Stimulated activated naive B cell treated with anti-CD40 and anti-IgM and Interleukin-4, amounts not matched to agents 10 μg/mL and 1 μg/mL and 100 μg/mL, for 72 hours (primary cell): ENCODE results near the gene SLC5A6.
"Not testable (repeated sequence)": the region's sequence is repeated elsewhere in the genome, so short reads cannot be mapped to it uniquely, and the experiment has no call there.

Experiments used
- ATAC-seq, 2 donors: fragments of 150-1000 bp; cut with Tn5 transposase; replicated peaks; 2 replicates each; pipeline ENCODE4 v1.10.0; 2021; ENCODE audit warnings: moderate library complexity in 1 of 2
- DNase-seq: peaks from one replicate; pipeline ENCODE4 v3.0.0; 2021
- H3K27ac Mint-ChIP-seq: one replicate; pipeline ENCODE4 v1.8.0; 2022; ENCODE audit warnings: mild to moderate bottlenecking, mixed read lengths
- H3K27me3 Mint-ChIP-seq, 2 donors: one replicate each; pipeline ENCODE4 v1.8.0; 2022; ENCODE audit warnings: mixed read lengths in 2 of 2
- H3K36me3 Mint-ChIP-seq, 2 donors: one replicate each; pipeline ENCODE4 v1.8.0; 2022; ENCODE audit warnings: mixed read lengths in 2 of 2, mild to moderate bottlenecking in 1 of 2
- H3K4me1 Mint-ChIP-seq, 2 donors: one replicate each; pipeline ENCODE4 v1.8.0; 2022; ENCODE audit warnings: mixed read lengths in 2 of 2, mild to moderate bottlenecking in 1 of 2
- H3K4me3 Mint-ChIP-seq, 2 donors: one replicate each; pipeline ENCODE4 v1.8.0; 2022; ENCODE audit warnings: mild to moderate bottlenecking in 2 of 2, mixed read lengths in 2 of 2, moderate library complexity in 1 of 2
- H3K9me3 Mint-ChIP-seq, 2 donors: one replicate each; pipeline ENCODE4 v1.8.0; 2022; ENCODE audit warnings: mixed read lengths in 2 of 2, mild to moderate bottlenecking in 1 of 2

SLC5A6 gene

DNA sequence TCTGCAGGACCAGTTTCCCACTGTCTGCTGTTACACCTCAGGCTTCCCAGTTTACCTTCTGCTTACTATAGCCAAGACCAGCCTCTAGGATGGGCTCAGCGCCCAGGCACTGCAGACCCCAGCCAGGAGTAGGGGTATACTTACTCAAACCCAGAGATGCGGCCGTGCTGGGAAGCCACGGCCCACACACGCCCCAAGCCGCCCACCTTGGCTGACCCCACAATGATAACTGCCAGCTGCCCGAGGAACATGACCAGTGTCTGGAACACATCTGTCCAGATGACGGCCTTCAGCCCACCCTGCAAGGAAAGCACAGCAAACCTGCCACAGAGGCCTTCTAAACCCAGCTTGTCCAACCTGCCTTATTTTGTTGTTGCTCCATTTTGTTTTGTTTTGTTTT is 6.9 kb downstream of the SLC5A6 start:
- peaks cover 52 to 86% of the 10 kb centered on the region in 2 donors for H3K36me3 Mint-ChIP-seq
- H3K4me3 Mint-ChIP-seq, result no peak overlapping the region
- H3K4me1 Mint-ChIP-seq, result peaks cover 18 to 29% of the 10 kb centered on the region in 2 donors
- no peaks in the 10 kb centered on the region for H3K9me3 Mint-ChIP-seq
- H3K27ac Mint-ChIP-seq, result peak overlapping the region; percentile 38
- ATAC-seq, result no peak
- no peak for DNase-seq
- H3K27me3 Mint-ChIP-seq, result no peaks in the 10 kb centered on the region

DNA sequence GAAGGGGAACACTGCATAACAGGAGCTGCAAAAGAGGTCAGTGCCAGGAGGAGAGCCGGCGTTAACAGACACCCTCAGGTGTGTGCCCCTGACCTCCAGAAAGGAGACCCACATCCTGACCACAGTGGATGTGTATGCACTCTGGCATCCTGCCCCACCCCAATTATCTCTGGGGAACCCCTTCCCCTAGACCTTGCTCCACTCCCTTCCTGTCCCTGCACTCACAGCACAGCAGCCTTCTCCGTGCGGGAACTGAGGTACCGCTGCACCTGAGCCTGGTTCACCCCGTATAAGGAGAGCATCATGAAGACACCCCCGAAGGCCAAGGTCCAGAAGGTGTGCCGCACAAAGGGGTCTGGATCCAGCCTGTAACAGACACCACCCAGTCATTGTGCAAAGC is 7.5 kb downstream of the SLC5A6 start:
- H3K4me3 Mint-ChIP-seq, result no peak overlapping the region
- peak overlapping the region; percentile 42 for H3K27ac Mint-ChIP-seq
- H3K36me3 Mint-ChIP-seq, result peaks cover 52 to 86% of the 10 kb centered on the region in 2 donors
- H3K27me3 Mint-ChIP-seq, result no peaks in the 10 kb centered on the region
- H3K4me1 Mint-ChIP-seq, result peaks cover 14 to 22% of the 10 kb centered on the region in 2 donors
- H3K9me3 Mint-ChIP-seq, result no peaks in the 10 kb centered on the region
- no peak for ATAC-seq
- DNase-seq, result no peak

DNA sequence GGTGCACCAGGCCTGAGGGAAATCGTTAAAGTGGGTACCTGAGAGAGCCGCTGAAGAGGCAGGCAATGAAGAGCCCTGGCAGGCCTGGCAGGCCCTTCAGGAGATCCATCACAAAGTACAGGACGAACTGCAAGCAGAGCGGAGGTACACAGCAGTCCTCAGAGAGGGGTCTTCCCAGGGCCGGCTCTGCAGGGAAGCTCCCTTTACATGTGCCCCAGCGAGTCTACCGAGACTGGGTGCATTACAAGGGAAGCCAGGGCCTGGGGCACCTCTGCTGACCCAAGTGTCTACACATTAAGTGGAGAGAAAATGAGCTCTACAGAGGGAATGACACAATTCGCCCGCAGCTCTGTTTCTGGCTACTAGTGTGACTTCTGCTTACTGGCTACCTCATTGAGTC is 8.3 kb downstream of the SLC5A6 start:
- Mint-ChIP-seq H3K36me3 (peaks cover 56 to 88% of the 10 kb centered on the region in 2 donors), H3K27ac (no peak overlapping the region)

DNA sequence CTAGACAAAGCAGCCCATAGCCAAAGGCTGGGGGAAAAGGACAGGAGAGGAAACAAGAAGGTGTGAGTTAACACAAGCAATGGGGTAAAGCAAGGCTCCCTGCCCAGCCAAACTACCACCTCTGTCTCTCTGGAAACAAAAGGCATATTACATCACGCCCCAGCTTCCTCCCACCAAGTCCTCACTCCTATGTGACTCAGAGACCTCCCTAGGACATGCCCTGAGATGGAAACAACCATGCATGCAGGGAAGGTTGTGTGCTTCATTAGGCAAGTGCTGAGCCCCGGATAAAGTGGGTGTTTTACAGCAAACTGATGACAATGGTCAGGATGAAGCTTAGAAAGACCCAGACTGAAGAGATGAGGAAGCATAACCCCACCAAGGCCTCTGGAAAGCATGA is 9.2 kb downstream of the SLC5A6 start:
- Mint-ChIP-seq H3K27me3 (no peaks in the 10 kb centered on the region), H3K27ac (peak overlapping the region; percentile 26), H3K9me3 (no peaks in the 10 kb centered on the region), H3K4me1 (peaks cover 10 to 11% of the 10 kb centered on the region in 2 donors), H3K4me3 (no peak overlapping the region), H3K36me3 (peaks cover 48 to 84% of the 10 kb centered on the region in 2 donors)
- ATAC-seq (no peak), DNase-seq (no peak)

More for the DNA sequence above, 8.3 kb downstream of the SLC5A6 start:
- no peak overlapping the region for H3K4me3 Mint-ChIP-seq
- ATAC-seq (no peak), DNase-seq (no peak)
- no peaks in the 10 kb centered on the region for H3K9me3 Mint-ChIP-seq
- H3K27me3 Mint-ChIP-seq, result no peaks in the 10 kb centered on the region
- H3K4me1 Mint-ChIP-seq, result peaks cover 11 to 18% of the 10 kb centered on the region in 2 donors

DNA sequence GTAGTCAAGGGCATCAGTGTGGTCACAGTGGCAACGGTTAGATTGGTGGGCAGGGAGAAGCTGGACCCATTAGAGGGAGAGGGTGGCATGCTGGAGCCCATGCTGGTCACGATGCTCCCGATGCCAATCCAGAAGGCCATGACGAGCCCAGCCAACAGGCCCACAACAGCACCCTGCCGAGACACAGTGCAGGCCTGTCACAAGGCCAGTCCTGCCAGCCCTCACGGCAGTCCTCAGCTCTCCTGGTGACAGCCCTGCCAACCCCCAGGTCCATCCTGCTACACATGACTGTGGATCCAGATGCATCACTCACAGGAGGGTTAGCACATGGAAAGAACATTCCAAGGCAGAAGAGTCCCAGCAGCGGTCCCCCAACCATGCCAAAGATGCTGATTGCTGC is 10.4 kb downstream of the SLC5A6 start:
- H3K36me3 Mint-ChIP-seq, result peaks cover 39 to 73% of the 10 kb centered on the region in 2 donors
- peaks cover 1 to 2% of the 10 kb centered on the region in 2 donors for H3K4me1 Mint-ChIP-seq
- no peaks in the 10 kb centered on the region for H3K27me3 Mint-ChIP-seq
- H3K4me3 Mint-ChIP-seq, result no peak overlapping the region
- no peak for DNase-seq
- H3K9me3 Mint-ChIP-seq, result no peaks in the 10 kb centered on the region
- ATAC-seq, result no peak
- H3K27ac Mint-ChIP-seq, result no peak overlapping the region

DNA sequence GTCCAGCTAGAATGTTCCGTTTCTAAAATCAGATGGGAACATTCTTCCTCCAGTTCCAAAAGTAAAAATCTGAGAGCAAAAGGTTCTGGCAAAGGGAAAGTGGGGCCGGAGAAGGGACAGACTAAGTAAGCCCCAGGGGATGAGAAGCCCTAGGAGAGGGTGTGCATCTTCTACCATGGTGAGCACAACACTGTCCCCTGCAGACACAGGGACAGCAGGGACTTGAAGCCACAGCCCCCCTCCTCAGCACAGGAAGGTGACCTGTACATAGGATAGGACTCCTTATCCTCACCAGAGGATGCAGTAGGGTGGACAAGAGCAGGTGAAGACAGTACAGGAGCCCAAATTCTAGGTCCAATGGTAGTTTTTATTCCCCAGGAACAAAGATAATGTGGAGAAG is 12.8 kb downstream of the SLC5A6 start:
- ATAC-seq (no peak), DNase-seq (no peak)
- Mint-ChIP-seq H3K27ac (no peak overlapping the region), H3K36me3 (peaks cover 19 to 50% of the 10 kb centered on the region in 2 donors), H3K4me3 (no peak overlapping the region), H3K4me1 (peaks cover 0 to 1% of the 10 kb centered on the region in 2 donors), H3K9me3 (no peaks in the 10 kb centered on the region), H3K27me3 (peaks cover 0 to 5% of the 10 kb centered on the region in 2 donors)

DNA sequence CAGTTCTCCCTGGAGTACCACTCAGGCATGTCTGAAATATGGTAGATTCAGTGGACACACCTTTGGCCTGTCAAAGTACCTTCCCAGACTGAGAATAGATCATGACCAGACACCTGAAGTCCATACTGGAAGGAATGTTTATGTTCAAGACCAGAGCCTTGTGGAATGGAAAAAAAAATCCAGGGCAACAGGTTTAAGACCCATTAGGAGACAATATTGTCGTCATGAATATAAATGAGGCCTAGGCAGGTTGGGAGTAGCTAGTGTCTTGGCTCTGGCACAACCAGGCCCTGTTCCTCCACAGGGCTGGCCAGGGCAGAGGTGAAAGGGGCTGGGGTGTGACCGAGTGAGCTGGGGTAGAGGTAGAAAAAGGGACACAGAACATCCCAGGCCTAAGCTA is 13.4 kb downstream of the SLC5A6 start:
- DNase-seq (no peak), ATAC-seq (no peak)
- Mint-ChIP-seq H3K4me1 (peaks cover 0 to 1% of the 10 kb centered on the region in 2 donors), H3K27ac (no peak overlapping the region), H3K9me3 (no peaks in the 10 kb centered on the region), H3K36me3 (peaks cover 18 to 44% of the 10 kb centered on the region in 2 donors), H3K4me3 (no peak overlapping the region), H3K27me3 (peaks cover 0 to 5% of the 10 kb centered on the region in 2 donors)

DNA sequence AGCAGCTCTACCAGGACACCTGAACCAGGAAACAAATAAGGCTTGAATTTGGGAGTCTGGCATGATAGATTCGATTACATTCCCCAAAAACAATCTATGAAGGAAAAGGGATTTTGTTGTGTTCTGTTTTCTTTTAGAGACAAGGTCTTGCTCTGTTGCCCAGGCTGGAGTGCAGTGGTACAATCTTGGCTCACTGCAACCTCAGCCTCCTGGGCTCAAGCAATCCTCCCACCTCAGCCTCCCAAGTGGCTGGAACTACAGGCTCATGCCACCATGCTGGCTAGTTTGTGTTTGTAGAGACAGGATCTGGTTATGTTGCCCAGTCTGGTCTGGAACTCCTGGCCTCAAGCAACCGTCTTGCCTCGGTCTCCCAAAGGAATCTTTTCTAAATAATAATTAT is 14.0 kb downstream of the SLC5A6 start:
- H3K4me1 Mint-ChIP-seq, DNase-seq, H3K4me3 Mint-ChIP-seq, H3K9me3 Mint-ChIP-seq, H3K27me3 Mint-ChIP-seq, H3K27ac Mint-ChIP-seq, ATAC-seq: not testable (repeated sequence)
- peaks cover 16 to 38% of the 10 kb centered on the region in 2 donors for H3K36me3 Mint-ChIP-seq

DNA sequence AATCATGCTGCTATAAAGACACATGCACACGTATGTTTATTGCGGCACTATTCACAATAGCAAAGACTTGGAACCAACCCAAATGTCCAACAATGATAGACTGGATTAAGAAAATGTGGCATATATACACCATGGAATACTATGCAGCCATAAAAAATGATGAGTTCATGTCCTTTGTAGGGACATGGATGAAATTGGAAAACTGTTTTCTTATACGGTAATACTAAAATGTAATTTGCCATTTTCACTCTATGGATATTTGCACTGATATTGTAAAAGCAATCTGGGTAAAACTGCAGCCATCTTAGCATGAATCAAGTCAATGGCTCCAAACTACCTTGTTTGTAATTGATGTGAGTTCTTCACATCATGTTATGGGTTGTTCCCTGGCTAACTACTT is 16.3 kb downstream of the SLC5A6 start:
- peaks cover 12 to 19% of the 10 kb centered on the region in 2 donors for H3K36me3 Mint-ChIP-seq
- not testable (repeated sequence) for DNase-seq, H3K9me3 Mint-ChIP-seq, H3K4me1 Mint-ChIP-seq, H3K27me3 Mint-ChIP-seq, H3K27ac Mint-ChIP-seq, H3K4me3 Mint-ChIP-seq, ATAC-seq

DNA sequence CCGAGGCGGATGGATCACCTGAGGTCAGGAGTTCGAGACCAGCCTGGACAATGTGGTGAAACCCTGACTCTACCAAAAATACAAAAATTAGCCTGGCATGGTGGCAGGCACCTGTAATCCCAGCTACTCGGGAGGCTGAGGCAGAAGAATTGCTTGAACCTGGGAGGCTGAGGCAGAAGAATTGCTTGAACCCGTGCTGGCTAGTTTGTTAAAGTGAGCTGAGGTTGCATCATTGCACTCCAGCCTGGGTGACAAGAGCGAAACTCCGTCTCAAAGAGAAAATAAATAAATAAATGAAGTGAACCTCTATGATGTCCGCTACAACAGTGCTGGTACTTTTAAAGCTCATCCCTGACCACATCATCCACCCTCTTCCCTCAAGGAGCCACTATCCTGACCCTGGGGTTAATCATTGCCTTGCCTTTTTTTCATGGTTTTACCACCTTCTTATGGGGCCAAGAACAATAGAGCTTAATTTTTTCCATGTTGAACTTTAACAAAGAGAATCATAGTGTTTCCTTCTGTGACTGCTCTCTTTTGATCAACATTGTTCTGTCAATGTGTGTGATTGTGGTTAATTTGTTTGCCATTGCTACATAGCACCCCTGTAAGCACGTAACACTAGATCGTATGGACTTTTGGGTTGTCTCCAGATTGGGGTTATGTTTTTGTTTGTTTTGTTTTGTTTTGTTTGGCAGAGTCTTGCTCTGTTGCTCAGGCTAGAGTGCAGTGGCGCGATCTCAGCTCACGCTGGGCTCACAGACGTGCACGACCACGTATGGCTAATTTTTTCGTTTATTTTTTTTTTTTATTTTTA is 17.3 kb downstream of the SLC5A6 start:
- H3K9me3 Mint-ChIP-seq, result no peaks in the 10 kb centered on the region
- no peaks in the 10 kb centered on the region for H3K4me1 Mint-ChIP-seq
- H3K27ac Mint-ChIP-seq, result no peak overlapping the region
- H3K36me3 Mint-ChIP-seq, result peaks cover 8 to 14% of the 10 kb centered on the region in 2 donors
- H3K27me3 Mint-ChIP-seq, result peaks cover 0 to 5% of the 10 kb centered on the region in 2 donors
- H3K4me3 Mint-ChIP-seq, result no peak overlapping the region
- no peak for DNase-seq
- ATAC-seq, result no peak

DNA sequence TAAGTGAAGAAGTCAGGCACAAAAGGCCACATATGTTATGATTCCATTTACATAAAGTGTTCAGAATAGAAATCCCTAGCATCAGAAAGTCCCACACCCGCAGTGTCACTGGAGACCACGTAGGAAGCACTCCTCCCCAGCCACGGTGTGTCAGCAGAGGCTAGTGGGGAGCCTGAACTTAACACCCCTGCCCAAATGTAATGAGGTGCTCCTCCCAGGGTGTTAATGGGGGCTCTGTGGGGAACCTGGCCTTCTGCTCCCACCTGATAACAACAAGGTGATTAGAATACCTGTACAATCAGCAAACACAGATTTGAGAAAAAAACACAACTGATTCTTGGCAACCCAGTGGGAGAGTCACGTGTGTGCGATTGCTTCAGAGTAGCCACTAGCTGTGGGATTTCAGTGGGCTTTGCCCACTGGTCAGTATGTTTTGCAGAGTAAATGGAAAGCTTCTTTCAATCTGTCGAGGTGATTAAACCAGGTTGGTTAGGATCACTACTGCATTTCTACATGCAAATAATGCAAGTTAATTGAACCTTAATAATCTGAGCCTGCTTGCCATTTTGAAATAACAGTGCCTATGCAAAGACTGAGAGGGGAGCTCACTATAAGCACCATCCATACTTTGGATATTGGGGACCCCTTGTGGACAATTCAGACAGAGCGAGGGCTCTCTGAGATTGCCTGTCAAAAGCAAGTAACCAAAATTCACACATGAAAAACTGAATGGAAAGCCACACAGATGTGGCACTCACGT is 20.8 kb downstream of the SLC5A6 start:
- Mint-ChIP-seq H3K4me1 (no peaks in the 10 kb centered on the region), H3K27ac (no peak overlapping the region), H3K9me3 (no peaks in the 10 kb centered on the region), H3K27me3 (peaks cover 0 to 11% of the 10 kb centered on the region in 2 donors), H3K36me3 (no peaks in the 10 kb centered on the region), H3K4me3 (no peak overlapping the region)
- DNase-seq, result peak; percentile 31
- peak; percentile 85 to 88 for ATAC-seq

DNA sequence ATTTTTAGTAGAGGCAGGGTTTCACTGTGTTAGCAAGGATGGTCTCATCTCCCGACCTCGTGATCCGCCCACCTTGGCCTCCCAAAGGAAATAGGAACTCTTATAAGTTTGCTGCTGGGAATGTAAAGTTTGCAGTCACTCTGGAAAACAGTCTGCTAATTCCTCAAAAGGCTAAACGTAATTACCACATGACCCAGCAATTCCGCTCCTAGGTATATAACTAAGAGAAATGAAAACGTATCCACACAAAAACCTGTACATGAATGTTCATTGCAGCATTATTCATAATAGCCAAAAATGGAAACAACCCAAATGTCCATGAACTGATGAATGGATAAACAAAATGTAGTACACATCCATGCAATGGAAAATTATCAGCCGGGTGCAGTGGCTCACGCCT is 22.1 kb downstream of the SLC5A6 start:
- no peaks in the 10 kb centered on the region for H3K36me3 Mint-ChIP-seq
- peaks cover 0 to 10% of the 10 kb centered on the region in 2 donors for H3K27me3 Mint-ChIP-seq
- no peak for DNase-seq
- H3K9me3 Mint-ChIP-seq, result no peaks in the 10 kb centered on the region
- no peaks in the 10 kb centered on the region for H3K4me1 Mint-ChIP-seq
- H3K4me3 Mint-ChIP-seq, result no peak overlapping the region
- no peak for ATAC-seq
- no peak overlapping the region for H3K27ac Mint-ChIP-seq

DNA sequence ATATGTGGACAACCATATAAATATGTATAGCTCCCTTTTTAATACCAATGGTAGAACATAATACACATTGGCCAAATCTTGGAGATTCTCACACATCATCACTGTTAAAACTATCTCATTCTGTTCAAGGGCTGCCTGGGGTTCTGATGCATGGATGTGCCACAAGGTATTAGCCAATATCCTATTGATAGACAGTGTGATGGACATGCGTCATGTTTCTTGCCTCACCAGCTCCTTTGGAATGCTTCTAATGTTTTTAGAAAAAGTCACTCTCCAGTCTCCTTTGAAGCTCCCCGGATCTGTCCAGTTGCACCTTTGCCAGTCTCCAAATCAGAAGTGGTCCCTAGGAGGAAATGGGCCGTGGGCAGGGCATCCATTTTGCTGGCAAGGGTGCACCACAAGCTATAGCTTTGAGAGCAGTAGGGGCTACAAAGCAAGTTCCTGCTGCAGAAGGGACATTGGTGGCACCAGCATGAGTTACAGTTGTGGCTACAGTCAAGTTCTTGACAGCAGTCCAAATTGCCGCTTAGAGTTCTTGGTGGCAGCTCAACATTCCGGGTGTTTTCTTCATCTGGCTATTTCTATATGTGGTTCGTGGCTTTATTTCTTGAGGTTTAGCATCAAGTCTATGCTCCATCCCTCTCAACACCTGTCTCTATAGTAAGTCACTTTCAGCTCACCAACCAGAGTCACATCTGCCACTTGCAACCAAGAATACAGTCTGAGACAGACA is 25.3 kb downstream of the SLC5A6 start:
- no peaks in the 10 kb centered on the region for H3K9me3 Mint-ChIP-seq
- H3K4me1 Mint-ChIP-seq, result no peaks in the 10 kb centered on the region
- no peak overlapping the region for H3K4me3 Mint-ChIP-seq
- H3K36me3 Mint-ChIP-seq, result no peaks in the 10 kb centered on the region
- no peak overlapping the region for H3K27ac Mint-ChIP-seq
- H3K27me3 Mint-ChIP-seq, result peaks cover 5 to 25% of the 10 kb centered on the region in 2 donors
- no peak for ATAC-seq
- DNase-seq, result no peak

DNA sequence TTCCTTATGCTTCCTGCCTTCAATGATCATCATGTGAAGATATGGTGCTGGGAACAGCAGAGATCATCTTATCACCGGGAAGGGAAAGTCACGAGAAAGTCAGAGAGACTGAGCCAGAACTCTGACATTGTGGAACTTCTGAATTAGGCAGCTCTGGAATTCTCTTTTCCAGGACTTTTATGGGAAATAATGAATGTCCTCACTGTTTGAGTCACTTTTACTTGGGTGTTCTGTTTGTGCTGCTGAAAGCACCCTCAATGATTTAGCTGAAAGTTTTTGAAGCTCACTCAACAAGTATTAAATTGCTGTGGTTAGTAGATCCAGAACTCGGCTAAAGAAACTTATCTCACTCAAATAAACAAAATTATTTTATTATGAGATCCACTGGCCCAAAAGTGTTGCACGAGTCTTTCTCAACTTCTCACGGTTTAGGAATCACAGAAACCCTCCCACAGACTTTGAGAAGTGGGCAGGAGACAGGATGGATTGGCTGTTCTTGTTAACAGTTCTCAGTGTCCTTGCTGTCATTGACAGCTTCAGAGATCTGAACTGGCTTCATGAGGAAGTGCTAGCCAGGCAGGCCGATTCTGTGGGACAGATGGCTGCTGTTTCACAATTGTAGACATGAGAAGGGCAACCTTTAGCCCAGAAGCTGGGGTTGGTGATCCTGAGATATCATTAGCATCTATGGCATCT is 26.6 kb downstream of the SLC5A6 start:
- no peaks in the 10 kb centered on the region for H3K9me3 Mint-ChIP-seq
- H3K4me3 Mint-ChIP-seq, result no peak overlapping the region
- no peak for ATAC-seq
- no peaks in the 10 kb centered on the region for H3K36me3 Mint-ChIP-seq
- peaks cover 17 to 37% of the 10 kb centered on the region in 2 donors for H3K27me3 Mint-ChIP-seq
- H3K4me1 Mint-ChIP-seq, result no peaks in the 10 kb centered on the region
- no peak for DNase-seq
- no peak overlapping the region for H3K27ac Mint-ChIP-seq
